Left renal cortex interstitium (tissue), 4 donors: ENCODE data around the gene CDH9. TPM values are rescaled to one million over a fixed set of nuclear protein-coding genes. Genes with fewer than 3 reads are reported as not detected.
"Not testable (repeated sequence)": the region's sequence is repeated elsewhere in the genome, so short reads cannot be mapped to it uniquely, and the experiment has no call there.

Experiments used
- DNase-seq, 4 donors: peaks; one replicate each; pipeline ENCODE4 v3.0.0-alpha.2; 2013; ENCODE audit warnings: low read depth in 4 of 4, low spot score in 2 of 4, missing footprints in 1 of 4
- polyA plus RNA-seq, 4 donors: library from polyadenylated mRNA; unstranded; fragments of 120-200 nt; gene quantifications; one replicate each; pipeline ENCODE4 v1.2.1, GENCODE V29; 2013; ENCODE audit not compliant: insufficient read length in 4 of 4

Gene CDH9
- polyA plus RNA-seq, 4 donors, result 7.6 to 14.8 (median 9.5) TPM

DNA sequence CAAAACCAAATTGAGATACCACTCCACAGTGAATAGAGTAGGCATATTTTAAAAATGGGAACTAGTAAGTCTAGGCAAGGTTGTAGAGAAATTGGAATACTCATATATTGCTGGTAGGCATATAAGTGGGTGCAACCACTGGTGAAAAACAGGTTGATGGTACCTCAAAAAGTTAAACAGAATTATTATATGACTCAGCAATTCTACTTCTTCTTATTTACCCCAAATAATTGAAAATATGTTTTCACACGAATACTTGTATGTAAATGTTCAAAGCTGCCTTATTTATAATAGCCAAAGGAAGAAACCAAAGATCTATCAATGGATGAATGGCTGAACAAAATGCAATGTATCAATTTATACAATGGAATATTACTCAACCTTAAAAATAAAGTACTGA lies 79.1 kb downstream of the CDH9 start:
- DNase-seq, result no peak

DNA sequence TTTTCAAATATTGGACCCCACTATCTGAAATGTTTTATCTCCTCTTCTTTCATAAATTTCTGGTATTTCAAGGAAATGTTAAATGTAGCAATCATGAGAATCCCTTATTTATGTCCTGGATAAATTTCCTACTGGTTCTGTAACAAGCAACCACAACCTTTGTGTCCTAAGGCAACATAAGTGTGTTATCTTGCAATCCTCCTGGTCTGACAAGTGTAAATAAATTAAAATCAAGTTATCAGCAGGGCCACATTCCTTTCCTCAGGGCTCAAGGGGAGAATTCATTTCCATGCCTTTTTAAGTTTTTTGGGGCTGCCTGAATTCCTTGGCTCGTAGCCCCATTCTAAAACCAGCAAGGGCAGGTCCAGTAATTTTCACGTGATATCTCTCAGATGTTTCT lies 83.2 kb downstream of the CDH9 start:
- no peak for DNase-seq

DNA sequence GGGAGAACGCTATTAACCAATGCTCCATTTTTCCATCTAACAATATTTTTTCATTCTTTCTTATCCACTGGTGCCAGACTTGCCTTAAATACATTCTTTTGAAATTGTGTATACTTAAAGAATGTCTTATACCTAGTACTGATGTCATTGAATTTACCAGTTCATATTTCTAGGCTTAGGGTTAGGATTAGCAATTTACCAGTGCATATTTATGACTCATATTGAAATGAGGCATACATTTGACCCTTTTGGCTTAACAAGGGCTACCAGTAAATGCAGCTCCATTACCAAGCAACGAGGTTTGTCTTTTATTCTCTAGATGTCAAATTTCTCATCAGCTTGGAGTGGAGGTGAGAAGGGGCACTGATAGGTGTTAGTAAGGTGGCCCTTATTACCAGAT lies 89.5 kb downstream of the CDH9 start:
- no peak for DNase-seq

DNA sequence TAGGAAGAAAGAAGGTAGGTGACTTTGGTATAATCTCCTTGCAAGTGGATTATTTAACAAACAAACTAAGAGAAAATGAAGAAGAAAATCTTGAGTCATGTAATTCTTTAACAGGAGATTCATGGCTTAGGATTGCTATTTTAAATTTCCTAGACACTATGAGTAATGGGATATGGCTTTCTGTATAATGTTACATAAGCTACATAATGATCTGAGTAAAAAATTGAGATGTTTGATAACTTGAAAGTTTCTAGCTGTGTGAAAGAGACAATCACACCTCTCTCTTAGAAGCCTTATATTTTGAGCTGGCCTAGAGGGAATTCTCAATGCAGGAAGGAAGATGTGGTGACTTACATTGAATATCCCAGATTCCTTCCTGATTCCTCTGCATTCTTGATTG lies 92.5 kb downstream of the CDH9 start:
- DNase-seq, result no peak

DNA sequence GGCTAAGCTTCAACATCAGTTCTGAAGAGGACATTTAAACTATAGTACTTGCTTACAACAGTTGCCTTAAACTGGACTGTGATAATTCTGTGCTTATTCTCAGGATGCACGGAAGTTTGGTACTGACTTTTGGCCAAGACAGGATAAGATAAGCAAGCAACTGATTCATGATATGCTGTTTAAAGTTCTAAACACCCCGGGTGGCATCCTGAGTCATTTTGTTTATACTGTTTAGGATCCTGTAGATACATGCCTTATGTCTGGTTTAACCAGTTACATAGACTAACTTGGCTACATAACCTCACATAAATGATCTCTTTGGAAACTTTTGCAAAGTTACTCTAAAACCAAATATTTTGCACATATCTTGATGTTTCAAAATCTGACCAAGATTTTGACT lies 95.9 kb downstream of the CDH9 start:
- DNase-seq, result no peak

DNA sequence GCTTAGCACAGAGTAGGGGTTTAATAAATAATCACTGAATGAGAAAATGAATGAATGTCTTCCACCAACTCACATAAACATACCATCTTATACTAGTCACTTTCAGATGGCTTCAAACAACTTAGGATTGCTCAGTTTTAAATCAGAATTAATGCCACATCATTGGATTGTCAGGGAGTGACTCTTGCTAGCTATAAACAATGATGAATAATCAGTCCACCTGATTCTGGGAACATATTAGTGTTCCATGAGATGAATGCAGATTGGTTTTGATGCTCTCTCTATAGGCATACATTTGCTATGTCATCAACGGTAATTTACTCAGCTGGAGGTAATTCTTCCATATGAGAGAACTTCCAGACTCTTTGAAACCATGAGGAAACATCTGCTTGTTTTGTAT lies 97.4 kb downstream of the CDH9 start:
- DNase-seq, result no peak

DNA sequence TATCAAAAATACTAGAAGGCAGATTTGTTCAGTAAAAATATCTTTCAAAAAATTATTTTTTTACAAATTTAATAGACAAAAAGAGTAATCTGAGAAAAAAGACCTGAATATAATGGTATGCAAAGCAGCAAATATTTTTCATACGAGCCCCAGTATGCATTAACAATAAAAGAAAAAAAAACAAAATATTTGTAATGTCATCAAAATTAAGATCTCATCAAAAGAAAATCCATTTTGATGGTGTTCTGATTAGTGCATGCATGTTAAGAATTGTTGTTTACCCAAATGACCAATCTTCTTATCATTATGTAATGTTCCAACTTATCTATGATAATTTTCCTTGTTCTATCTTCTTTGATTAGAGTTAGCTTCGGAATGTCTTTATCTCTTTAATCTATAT lies 106.1 kb downstream of the CDH9 start:
- no peak for DNase-seq

DNA sequence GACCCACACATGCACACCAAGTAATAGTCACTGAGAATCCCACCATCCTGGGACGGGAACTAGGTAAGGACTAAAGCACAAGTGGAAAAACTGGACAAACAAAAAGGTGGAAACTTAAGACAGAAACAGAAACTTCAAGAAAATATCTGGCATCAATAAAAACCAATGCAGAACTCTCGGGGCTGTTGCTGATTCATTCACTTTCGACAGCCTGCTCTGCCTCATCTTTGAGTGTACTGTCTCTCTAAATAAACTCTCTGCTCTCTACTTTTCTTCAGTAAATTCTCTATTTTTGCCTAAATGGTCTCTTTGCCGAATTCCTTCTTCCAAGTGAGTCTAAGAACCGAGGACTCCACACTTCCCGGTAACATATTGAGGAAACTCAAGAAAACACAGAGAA lies 116.9 kb downstream of the CDH9 start:
- no peak for DNase-seq

DNA sequence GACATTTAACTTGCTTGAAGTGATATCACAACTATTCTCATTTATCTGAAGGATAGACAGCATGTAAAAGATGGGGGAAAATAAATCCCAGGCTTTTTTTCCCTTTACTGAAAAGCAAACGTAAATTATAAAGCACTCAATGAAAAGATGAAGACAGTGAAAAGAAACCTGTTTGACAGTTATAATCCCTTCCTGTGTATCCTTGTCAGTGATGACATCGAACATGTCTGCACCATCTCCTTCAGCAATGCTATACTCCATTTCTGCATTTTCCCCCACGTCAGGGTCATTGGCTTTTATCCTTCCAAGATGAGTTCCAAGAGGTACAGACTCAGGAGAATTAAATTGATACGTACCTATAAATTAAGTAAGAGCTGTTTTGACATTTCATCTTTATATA lies 134.9 kb downstream of the CDH9 start:
- DNase-seq, result no peak

DNA sequence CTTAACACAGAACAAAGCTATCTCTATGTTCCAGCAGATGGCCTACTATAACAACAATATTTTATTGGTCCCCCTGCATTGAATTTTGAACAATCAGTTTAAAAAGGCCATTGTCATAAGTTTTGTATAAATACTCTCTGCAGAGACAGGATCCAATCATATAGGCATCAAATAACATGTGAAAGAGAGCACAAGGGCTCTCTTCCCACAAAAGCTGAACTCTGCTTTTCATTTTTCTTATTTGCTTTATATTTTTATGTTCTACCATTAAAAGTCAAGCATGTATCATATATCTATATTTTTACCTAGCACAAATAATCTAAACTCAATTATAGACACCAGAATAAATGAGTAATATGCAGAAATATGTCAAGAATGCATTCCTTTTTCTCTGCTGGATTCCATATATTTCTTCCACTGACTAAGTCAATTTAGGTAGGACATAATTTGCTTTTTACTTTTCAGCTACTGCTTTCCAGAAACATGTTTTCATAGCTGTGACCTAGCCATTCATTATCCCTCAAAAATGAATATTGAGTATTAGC lies 143.6 kb downstream of the CDH9 start:
- DNase-seq, result no peak

DNA sequence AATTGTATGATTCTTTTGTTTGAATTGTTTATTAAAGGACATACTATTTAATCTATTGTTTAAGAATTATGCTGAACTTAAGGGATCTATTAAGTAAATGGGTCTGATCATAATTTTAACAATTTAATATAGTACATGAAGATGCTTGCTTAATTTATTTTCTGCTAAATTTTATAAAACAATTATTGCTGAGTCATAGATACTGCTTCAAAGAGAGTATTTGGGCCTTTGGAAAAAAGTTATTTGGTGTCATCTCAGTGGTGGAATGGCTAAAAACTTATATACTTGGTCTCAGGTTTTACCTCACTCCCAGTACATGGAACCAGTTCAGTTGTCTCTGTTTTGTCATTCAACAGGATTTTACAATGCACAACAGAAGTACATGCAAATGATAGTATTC lies 145.3 kb downstream of the CDH9 start:
- no peak for DNase-seq

DNA sequence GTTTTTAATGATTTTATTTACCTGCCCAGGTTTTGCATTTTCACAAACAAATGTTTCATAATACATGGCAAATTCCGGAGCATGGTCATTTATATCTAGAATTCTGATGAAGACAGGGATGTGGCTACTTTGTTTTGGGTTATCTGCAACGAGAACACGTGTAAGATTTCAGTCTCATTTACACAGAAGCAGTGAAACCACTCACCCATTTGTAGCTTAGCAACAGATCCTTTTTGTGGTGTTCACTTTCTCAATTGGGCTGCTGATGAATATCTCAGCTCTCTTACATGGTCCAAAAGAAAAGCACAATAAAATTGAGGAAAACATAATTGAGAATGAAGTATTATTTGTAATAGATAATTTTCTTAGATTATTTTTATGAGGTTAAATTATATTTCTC lies 148.6 kb downstream of the CDH9 start:
- DNase-seq, result no peak

DNA sequence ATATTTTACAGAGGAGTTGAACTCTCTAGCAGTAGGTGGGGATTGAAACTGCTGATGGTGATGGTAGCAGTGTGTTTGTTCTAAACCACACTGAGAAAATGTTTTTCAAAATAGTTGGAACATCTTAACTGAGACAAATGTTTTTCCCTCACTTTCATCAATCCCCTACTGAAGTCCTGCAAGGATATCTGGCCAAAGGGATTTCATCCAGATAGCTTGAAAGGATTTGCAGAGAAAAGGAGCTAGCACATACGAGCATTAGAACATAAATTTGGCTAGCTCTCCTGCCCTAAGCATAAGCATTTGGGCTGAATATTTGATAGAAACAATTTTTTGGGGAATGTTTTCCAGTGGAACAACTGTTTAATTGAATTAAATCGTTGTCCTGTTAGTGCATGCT lies 153.9 kb downstream of the CDH9 start:
- DNase-seq, result no peak

DNA sequence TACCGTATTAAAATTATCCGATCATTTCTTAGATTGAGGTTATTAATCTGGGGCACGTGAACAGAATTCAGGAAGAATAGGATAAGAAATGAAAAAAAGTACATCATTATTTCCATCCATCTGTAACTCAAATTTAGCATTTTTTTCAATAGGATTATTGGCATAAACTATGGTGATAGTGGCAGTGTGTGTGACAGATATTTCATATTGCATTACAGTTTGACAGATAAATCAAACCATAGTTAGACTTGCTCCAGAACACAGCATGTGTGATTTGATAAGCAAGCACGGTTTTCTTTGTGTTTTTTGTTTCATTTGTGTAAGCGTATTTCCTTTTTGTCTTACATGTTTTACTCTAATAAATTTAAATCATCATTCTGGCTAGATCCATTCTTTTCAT lies 155.0 kb downstream of the CDH9 start:
- no peak for DNase-seq

DNA sequence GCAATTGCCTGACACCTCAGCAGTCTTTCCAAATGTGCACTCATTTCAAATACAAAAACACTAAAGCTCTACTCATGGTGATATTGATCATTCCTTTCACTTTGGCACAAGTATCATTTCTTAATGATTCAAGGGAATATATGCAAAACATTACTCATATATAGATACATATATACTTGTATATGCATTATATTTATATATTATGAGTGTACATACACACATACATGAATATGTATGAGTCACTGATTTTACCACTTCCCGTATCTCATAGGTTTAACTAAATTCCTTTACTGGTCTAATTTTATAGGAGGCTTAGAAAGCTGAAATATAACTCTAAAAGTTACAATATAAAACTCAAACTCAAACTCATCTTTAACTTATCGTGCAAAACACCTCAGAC lies 156.5 kb downstream of the CDH9 start:
- DNase-seq, result no peak

DNA sequence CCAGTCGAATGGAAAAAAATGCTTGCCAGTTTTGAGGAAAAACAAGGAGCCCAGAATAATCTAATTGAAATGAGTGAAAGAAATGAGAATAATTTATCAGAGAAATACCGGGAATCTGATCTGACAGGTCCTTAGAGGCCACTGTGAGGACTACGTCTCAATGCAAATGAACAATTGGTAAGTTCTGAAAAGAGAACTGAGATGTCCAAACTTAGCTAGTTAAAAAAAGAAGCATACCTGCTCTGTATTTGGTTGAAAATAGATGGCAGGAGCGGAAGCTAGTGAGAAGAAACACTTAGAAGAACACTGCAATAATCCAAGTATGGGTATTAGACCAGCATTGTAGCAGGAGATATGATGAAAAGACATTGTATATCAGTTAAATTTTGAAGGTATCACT lies 161.2 kb downstream of the CDH9 start:
- DNase-seq, result no peak

DNA sequence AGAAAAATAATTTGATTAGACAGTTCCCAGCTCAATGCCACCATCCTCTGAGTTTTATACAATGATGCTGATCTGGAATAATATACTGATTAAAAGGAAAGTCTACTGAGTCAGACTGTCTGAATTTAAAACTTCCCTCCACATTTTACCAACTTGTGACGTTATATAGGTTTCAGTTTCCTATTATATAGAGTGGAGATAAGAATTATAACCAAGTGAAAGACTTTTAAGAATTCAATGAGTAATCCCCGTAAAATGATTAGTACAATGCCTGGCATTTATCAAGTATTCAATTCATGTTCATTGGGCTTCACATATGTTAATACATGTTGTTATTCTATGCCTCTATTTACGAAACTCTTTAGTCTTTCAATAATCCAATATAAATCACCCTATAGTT lies 166.0 kb downstream of the CDH9 start:
- no peak for DNase-seq

DNA sequence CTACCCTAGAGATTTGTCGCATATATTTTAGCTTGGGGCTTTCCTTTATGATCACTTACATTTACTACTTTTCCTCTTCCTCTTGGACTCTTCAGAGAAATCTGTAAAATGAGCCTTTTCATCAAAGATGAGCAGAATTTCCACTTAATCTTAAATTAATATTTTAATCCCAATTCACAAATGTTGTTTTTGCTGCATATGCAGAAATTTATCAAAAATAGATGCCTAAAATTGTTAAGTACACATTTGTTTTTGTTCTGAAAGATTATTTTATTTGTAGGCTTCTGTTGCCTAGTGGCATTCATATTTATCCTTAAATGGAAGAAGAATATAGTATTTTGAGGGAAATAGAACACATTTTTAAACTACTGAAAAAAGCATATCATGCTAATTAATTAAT lies 168.6 kb downstream of the CDH9 start:
- no peak for DNase-seq

DNA sequence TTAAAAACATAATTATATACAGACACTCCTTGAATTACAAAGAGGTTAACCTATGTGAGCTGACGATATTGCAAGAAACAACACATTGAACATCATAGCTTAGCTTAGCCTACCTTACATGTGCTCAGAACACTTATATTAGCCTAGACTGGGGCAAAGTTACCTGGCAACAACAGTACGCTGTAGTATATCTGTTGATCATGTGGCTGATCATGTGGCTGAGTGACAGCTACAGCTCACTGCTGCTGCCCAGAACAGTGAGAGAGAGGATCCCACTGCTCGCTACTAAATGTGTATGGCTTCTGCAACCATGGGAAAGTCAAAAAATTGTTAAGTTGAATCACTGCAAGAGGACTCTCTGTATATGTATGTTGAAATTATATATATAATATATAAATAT lies 169.9 kb downstream of the CDH9 start:
- DNase-seq, result no peak

DNA sequence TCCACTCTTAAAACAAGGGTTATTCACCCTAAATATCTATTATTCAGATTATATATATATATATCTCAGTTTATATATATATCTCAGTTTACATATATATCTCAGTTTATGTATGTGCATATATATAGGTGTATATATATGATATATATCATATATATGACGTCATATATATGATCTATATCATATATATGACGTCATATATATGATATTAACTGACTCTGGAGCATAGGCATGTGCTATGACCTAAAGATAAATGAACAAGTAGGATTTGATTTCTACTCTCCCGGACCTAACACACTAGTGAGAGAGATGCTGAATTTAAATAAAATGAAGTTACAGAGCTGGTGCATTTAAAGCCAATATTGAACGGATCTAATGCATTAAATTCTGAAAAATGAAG lies 174.3 kb downstream of the CDH9 start:
- no peak for DNase-seq

DNA sequence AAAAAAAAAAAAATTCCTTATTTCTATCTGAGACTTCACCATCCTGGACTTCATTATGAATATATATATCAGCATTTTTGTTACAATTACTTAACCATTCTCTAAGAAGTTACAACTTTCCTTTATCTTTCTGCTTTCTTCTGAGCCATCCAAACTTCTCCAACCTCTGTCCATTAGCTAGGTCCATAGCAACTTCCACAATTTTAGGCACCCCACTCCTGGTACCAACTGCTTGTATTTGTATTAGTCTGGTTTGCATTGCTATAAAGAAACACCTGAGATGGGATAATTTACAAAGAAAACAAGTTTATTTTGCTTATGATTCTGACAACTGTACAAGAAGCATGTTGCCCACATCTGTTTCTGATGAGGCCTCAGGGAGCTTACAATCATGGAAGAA lies 182.1 kb downstream of the CDH9 start:
- no peak for DNase-seq

DNA sequence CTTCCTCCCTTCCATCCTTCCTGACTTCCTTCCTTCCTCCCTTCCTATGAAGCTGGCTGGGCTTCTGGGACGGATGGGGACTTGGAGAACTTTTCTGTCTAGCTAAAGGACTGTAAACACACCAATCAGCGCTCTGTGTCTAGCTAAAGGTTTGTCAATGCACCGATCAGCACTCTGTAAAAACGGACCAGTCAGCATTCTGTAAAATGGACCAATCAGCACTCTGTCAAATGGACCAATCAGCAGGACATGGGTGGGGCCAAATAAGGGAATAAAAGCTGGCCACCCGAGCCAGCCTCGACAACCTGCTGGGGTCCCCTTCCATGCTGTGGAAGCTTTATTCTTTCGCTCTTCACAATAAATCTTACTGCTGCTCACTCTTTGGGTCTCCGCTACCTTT lies 185.9 kb downstream of the CDH9 start:
- DNase-seq, result not testable (repeated sequence)

DNA sequence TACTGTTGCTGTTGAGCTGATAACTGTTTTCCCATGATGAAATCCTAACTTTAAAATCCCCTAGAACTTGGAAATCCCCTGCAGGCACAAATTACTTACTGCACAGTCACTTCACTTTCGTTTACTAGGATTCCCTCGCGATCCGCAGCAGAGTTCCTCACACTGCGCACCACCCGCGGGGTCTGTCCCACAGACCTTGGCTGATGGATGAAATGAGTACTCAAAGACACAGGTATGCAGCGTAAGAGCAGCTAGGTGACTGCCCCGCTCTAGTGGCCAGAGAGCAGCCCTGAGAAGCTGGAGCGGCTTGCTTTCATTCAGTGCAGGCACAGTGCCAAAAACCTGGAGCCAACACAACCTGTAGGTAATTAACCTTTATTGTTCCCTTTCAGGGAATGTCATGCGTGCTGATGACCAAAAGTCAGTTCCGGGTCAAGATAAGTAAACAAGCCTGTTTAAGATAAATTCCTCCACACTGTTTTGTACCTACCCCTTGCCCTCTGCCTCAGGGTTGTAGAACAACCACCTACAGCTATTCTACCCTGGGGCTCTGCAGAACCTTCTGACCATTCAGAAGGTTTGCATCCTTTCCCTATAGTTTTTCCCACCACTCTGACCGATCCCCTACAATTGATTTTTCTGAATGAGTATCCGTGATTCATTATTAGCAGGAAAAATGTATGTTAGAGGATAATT lies 191.2 kb downstream of the CDH9 start:
- DNase-seq, result no peak
